ENCODE results near the gene ABCA13. TPM values are rescaled to one million over a fixed set of nuclear protein-coding genes. Genes with fewer than 3 reads are reported as not detected.

Gene ABCA13
- polyA plus RNA-seq, 3 donors, result 0.10 to 0.41 (median 0.37) TPM

GRCh38 chr7:48209004-48209600 is 37.8 kb downstream of the ABCA13 start:
- no peak overlapping the region for H3K4me3 Mint-ChIP-seq
- peaks cover 2 to 11% (median 5%) of the 10 kb centered on the region in 7 donors for H3K9me3 Mint-ChIP-seq
- intact Hi-C loops (cut with micrococcal nuclease), result no loop called here
- no peak for TF ChIP-seq CTCF (IDR thresholded peaks at IDR 0.05)
- no peak overlapping the region for H3K27ac Mint-ChIP-seq
- Histone ChIP-seq H3K4me2 (replicated peaks; ENCODE audit: extremely low read depth, low read length, poor library complexity, severe bottlenecking) (no peak overlapping the region), H3K9ac (ENCODE audit: insufficient read depth, low read length, poor library complexity, severe bottlenecking) (no peak overlapping the region), H3K27me3 (ENCODE audit: control insufficient read depth in 2 of 2, insufficient read depth in 2 of 2, low read length in 2 of 2) (no peaks in the 10 kb centered on the region), H4K20me1 (ENCODE audit: insufficient read depth, low read length) (no peaks in the 10 kb centered on the region), H3K27ac (ENCODE audit: low read depth in 1 of 2, low read length in 2 of 2) (no peak overlapping the region), H3K4me3 (replicated peaks in 1 of 3; ENCODE audit: low read depth in 2 of 3, low read length in 3 of 3) (no peak overlapping the region), H3K79me2 (ENCODE audit: insufficient read depth, low read length) (no peaks in the 10 kb centered on the region), H2AFZ (ENCODE audit: insufficient read depth, low read depth, low read length, poor library complexity, severe bottlenecking) (no peak overlapping the region), H3K9me3 (replicated peaks in 1 of 2; ENCODE audit: control insufficient read depth in 1 of 2, insufficient read depth in 1 of 2, low read length in 2 of 2) (peaks cover 0 to 8% of the 10 kb centered on the region in 2 donors), H3K36me3 (replicated peaks in 1 of 2; ENCODE audit: control insufficient read depth in 1 of 2, insufficient read depth in 2 of 2, low read length in 2 of 2) (no peaks in the 10 kb centered on the region), H3K4me1 (ENCODE audit: control insufficient read depth in 1 of 2, insufficient read depth in 2 of 2, low read length in 2 of 2) (no peaks in the 10 kb centered on the region)
- WGBS (ENCODE audit: insufficient coverage), result no CpG with 5 or more reads among the region's 1 CpG
- DNase-seq, result no peak
- H3K27me3 Mint-ChIP-seq (ENCODE audit: low read depth in 3 of 3), result no peaks in the 10 kb centered on the region
- no peaks in the 10 kb centered on the region for H3K36me3 Mint-ChIP-seq
- H3K4me1 Mint-ChIP-seq, result no peaks in the 10 kb centered on the region

- Histone ChIP-seq H3K27me3 (ENCODE audit: control insufficient read depth in 2 of 2, insufficient read depth in 2 of 2, low read length in 2 of 2) (no peaks in the 10 kb centered on the region), H2AFZ (ENCODE audit: insufficient read depth, low read depth, low read length, poor library complexity, severe bottlenecking) (no peak overlapping the region), H3K27ac (ENCODE audit: low read depth in 1 of 2, low read length in 2 of 2) (no peak overlapping the region), H3K9me3 (replicated peaks in 1 of 2; ENCODE audit: control insufficient read depth in 1 of 2, insufficient read depth in 1 of 2, low read length in 2 of 2) (peaks cover 0 to 4% of the 10 kb centered on the region in 2 donors), H3K4me3 (replicated peaks in 1 of 3; ENCODE audit: low read depth in 2 of 3, low read length in 3 of 3) (no peak overlapping the region), H3K79me2 (ENCODE audit: insufficient read depth, low read length) (no peaks in the 10 kb centered on the region), H4K20me1 (ENCODE audit: insufficient read depth, low read length) (no peaks in the 10 kb centered on the region), H3K4me2 (replicated peaks; ENCODE audit: extremely low read depth, low read length, poor library complexity, severe bottlenecking) (no peak overlapping the region), H3K4me1 (ENCODE audit: control insufficient read depth in 1 of 2, insufficient read depth in 2 of 2, low read length in 2 of 2) (no peaks in the 10 kb centered on the region), H3K9ac (ENCODE audit: insufficient read depth, low read length, poor library complexity, severe bottlenecking) (no peak overlapping the region), H3K36me3 (replicated peaks in 1 of 2; ENCODE audit: control insufficient read depth in 1 of 2, insufficient read depth in 2 of 2, low read length in 2 of 2) (no peaks in the 10 kb centered on the region)
- Mint-ChIP-seq H3K9me3 (peaks cover 0 to 6% (median 3%) of the 10 kb centered on the region in 7 donors), H3K27me3 (ENCODE audit: low read depth in 3 of 3) (peaks cover 0 to 2% (median 0%) of the 10 kb centered on the region in 3 donors), H3K36me3 (peaks cover 0 to 2% of the 10 kb centered on the region in 2 donors), H3K4me3 (no peak overlapping the region), H3K27ac (no peak overlapping the region), H3K4me1 (no peaks in the 10 kb centered on the region)
- intact Hi-C loops (cut with micrococcal nuclease), result no loop called here
- no peak for DNase-seq
- 100% methylated on average over 1 of the region's 1 CpG for WGBS (ENCODE audit: insufficient coverage)
- TF ChIP-seq CTCF (IDR thresholded peaks at IDR 0.05), result no peak
Observed at GRCh38 chr7:48213226-48213625, 42.0 kb downstream of the ABCA13 start.
